BLaER1 treated with 17β-estradiol and CSF1 and Interleukin-3, amounts not matched to agents 10 nM and 100 nM (cell line): ENCODE results near the gene SH3GL2.

ENCODE experiments used
- H3K27ac ChIP-seq, 11 experiments: shearing (Covaris generic); formaldehyde crosslinking; 2 replicates each; pipeline ENCODE4 v1.8.1; 2022
- H3K27me3 ChIP-seq, 11 experiments: shearing (Covaris generic); formaldehyde crosslinking; 2 replicates each; pipeline ENCODE4 v1.8.1; 2022
- H3K36me3 ChIP-seq, 11 experiments: shearing (Covaris generic); formaldehyde crosslinking; 2 replicates each; pipeline ENCODE4 v1.8.1; 2022
- H3K4me1 ChIP-seq, 10 experiments: shearing (Covaris generic); formaldehyde crosslinking; 2 replicates each; pipeline ENCODE4 v1.8.1; 2022
- H3K4me2 ChIP-seq, 11 experiments: shearing (Covaris generic); formaldehyde crosslinking; 2 replicates each; pipeline ENCODE4 v1.8.1; 2022
- H3K4me3 ChIP-seq, 10 experiments: shearing (Covaris generic); formaldehyde crosslinking; 2 replicates each; pipeline ENCODE4 v1.8.1; 2022
- H3K9ac ChIP-seq, 11 experiments: shearing (Covaris generic); formaldehyde crosslinking; 2 replicates each; pipeline ENCODE4 v1.8.1; 2022
- H3K9me3 ChIP-seq, 11 experiments: shearing (Covaris generic); formaldehyde crosslinking; replicated peaks in 1 of 11; 2 replicates each; pipeline ENCODE4 v1.8.1; 2022
- H4K20me1 ChIP-seq, 11 experiments: shearing (Covaris generic); formaldehyde crosslinking; 2 replicates each; pipeline ENCODE4 v1.8.1; 2022
- Cebpa-rat ChIP-seq, 11 experiments: shearing (Covaris generic); IDR thresholded peaks; 2 replicates each; pipeline ENCODE4 v1.8.1; 2022

Gene SH3GL2

DNA sequence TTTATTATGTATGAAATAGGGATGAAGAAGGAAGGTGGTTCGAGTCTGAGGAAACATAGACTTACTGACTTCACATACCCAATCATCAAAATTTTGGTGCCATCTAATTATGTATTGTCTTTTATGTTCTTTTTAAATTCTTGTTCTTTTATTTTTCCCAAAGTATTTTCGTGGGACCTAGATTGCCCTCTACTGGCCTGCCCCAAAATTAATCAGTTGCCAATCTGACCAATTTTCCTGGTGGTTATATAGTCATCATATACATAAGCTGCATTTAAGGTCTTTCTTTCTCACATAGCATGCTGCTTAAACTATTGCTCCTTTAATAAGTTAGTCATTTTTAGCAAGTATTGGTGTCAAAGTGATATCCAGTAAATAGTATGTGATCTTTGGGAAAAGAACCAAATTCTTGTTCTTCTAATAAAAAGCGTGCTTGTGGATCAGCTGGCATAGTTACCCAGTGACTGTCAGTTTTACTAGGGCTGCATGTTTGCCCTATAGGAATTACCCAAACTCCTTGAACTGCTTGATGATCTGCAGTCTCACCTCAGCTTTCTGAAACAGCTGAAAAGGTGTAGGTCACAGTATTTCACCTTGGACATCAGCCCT, 223.5 kb downstream of the SH3GL2 start:
- TF ChIP-seq Cebpa-rat (IDR thresholded peaks at IDR 0.05) = no peak
- Histone ChIP-seq H3K9ac (no peak overlapping the region), H3K27me3 (no peaks in the 10 kb centered on the region), H3K36me3 (no peaks in the 10 kb centered on the region), H3K9me3 (no peaks in the 10 kb centered on the region), H4K20me1 (no peaks in the 10 kb centered on the region), H3K27ac (no peak overlapping the region), H3K4me2 (no peak overlapping the region), H3K4me3 (no peak overlapping the region), H3K4me1 (peaks cover 0 to 27% (median 0%) of the 10 kb centered on the region in 10 experiments; a peak in 5 of 20 replicates)

DNA sequence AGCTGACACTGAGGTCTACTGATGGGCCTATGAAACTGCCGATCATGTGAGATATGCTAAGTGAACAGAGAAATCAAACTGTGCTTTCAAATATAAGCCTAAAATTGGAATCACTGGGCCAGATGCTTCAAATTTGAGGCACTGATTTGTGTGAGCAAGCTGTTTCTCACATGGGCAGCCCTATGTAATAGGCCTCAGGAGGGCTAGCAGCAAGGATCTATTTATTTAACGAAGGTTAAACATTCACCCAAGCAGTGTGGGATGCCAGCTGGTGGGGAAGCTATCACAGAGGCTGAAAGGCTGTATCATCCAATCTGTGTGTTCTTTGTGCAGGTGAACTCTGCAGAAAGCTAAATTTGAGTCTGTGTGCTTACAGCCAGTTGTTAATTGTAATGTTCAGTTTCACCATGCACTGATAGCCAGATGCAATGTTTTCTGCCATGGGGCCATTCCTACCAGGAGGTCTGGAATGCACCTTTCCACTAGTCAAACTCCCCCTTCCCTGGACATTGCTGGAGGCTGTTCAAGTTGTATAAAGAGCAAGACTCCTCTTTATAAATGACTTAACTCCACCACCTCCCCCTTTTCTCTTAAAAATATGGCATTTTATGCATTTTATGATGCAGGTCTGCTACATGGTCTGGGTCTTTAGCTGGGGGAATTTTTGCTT, 228.9 kb downstream of the SH3GL2 start:
- Histone ChIP-seq H3K27me3 (peaks cover 0 to 12% (median 0%) of the 10 kb centered on the region in 11 experiments; a peak in 3 of 22 replicates), H4K20me1 (no peaks in the 10 kb centered on the region), H3K36me3 (no peaks in the 10 kb centered on the region), H3K4me3 (no peak overlapping the region), H3K9ac (no peak overlapping the region), H3K9me3 (no peaks in the 10 kb centered on the region), H3K4me2 (no peak overlapping the region), H3K4me1 (no peaks in the 10 kb centered on the region), H3K27ac (no peak overlapping the region)
- TF ChIP-seq Cebpa-rat (IDR thresholded peaks at IDR 0.05) = no peak

DNA sequence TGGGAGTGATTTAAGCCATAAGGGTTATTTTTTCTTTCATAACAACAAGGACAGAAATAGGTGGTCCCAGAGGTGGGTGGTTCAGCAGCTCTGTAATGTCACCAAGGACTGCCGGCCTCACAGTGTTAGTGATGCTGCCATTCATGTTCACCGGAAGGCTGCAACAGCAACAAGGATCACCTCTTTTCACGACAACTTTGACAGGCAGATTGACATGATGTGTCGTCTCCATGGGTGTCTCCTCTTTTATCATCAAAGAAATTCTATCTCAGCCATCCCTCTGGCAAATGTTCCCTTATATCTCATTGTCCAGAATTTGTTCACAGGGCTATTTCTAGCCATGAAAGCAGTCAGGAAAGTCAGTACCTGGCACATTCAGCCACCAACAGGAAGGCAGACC, 231.5 kb downstream of the SH3GL2 start:
- no peak overlapping the region for H3K4me3 ChIP-seq
- no peak for TF ChIP-seq Cebpa-rat (IDR thresholded peaks at IDR 0.05)
- no peak overlapping the region for H3K27ac ChIP-seq
- H3K27me3 ChIP-seq = peaks cover 0 to 19% (median 0%) of the 10 kb centered on the region in 11 experiments; a peak in 4 of 22 replicates
- no peak overlapping the region for H3K9ac ChIP-seq
- H3K4me2 ChIP-seq = no peak overlapping the region
- H4K20me1 ChIP-seq = no peaks in the 10 kb centered on the region
- no peaks in the 10 kb centered on the region for H3K9me3 ChIP-seq
- no peaks in the 10 kb centered on the region for H3K36me3 ChIP-seq
- peaks cover 0 to 12% (median 0%) of the 10 kb centered on the region in 10 experiments; a peak in 7 of 20 replicates for H3K4me1 ChIP-seq

DNA sequence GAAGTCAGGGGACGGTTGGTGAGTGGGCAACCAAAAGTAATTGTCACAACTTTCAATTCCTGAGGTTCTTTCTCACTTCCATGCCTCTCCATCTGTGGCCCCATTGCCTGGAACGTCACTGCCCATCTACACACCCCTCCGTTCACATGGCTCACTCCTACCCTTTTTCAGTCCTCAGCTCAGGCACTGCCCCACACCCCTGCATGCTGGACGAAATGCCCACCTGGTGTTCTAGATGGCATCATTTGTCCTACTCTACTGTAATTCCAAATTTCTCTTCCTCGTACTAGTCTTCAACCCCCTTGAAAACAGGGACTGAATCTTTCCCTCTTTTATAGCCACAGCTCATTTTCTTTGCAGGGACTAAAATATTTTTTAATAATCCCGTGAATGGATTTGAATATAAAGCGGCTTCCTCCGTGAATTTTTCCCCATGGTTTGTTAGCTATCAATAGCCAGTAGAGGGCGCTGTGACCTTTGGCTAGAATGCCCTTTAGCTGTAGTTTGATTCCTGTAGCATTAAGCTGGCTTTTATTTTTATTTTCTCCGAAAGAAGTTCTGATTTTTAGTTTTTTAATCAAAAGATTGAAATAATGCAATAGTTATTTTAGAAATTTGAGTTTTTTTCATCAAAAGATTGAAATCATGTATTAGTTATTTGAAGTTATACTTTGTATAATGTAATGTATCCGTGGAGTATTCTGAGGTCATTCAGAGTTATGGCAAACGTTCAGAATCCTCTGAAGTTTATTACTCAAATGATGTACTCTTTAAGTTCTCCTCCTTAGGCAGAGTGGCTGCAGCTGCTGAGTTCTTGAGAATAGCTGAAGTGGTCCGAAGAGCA, 232.1 kb downstream of the SH3GL2 start:
- Histone ChIP-seq H3K27ac (no peak overlapping the region), H3K9me3 (no peaks in the 10 kb centered on the region), H3K27me3 (peaks cover 0 to 25% (median 0%) of the 10 kb centered on the region in 11 experiments; a peak in 4 of 22 replicates), H3K9ac (no peak overlapping the region), H4K20me1 (no peaks in the 10 kb centered on the region), H3K4me3 (no peak overlapping the region), H3K36me3 (no peaks in the 10 kb centered on the region), H3K4me2 (no peak overlapping the region), H3K4me1 (peaks cover 0 to 12% (median 0%) of the 10 kb centered on the region in 10 experiments; a peak in 7 of 20 replicates)
- no peak for TF ChIP-seq Cebpa-rat (IDR thresholded peaks at IDR 0.05)

DNA sequence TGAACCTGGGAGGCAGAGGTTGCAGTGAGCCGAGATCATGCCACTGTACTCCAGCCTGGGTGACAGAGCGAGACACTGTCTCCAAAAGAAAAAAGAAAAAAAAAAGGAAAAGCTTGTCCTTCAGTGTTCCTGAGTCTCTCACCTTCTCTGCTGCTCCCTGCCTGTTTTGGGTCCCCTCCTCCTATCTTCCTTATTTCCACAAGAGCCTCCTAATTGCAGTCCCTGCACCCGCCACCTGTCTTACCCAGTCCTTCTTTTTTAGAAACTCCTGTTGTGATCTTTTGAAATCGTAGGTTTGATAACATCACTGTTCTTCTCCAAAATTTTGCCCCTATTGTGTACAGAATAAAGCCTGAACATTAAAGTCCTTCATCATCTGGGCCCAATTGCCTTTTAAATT, 234.9 kb downstream of the SH3GL2 start:
- no peak for TF ChIP-seq Cebpa-rat (IDR thresholded peaks at IDR 0.05)
- H3K36me3 ChIP-seq = no peaks in the 10 kb centered on the region

DNA sequence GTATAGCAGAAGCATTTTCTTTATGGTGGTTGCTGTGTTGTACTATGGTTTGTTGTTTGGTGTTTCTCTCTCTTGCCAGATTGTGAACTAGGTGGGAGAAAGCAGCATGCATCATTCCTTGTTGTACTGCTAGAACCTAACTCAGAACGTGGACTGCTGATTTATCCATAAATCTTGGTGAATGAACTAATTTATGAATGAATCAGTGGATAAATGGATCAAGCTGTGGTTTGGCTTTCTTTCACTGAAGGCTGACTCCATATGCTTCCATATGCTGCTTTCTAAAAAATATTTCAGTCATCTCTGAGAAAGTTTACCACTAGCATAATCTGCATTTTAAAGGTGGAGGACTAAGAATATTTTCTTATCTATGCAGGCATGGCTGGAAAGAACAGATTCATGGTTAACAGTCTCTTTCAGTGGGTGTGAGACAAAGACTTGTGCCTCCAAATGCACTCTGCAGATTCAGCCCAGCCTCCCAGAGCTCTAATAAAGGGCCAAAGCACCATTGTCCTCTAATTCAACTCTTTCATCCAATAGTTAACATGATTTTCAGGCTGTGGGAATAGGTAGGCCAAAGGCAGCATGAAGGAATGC, 237.7 kb downstream of the SH3GL2 start:
- TF ChIP-seq Cebpa-rat (IDR thresholded peaks at IDR 0.05) = no peak
- Histone ChIP-seq H3K27ac (no peak overlapping the region), H3K4me1 (peaks cover 0 to 20% (median 2%) of the 10 kb centered on the region in 10 experiments; a peak in 8 of 20 replicates), H3K4me2 (no peak overlapping the region), H3K36me3 (no peaks in the 10 kb centered on the region), H3K9me3 (no peaks in the 10 kb centered on the region), H4K20me1 (peaks cover 0 to 5% (median 0%) of the 10 kb centered on the region in 11 experiments; a peak in 1 of 22 replicates), H3K27me3 (peaks cover 0 to 69% (median 0%) of the 10 kb centered on the region in 11 experiments; a peak in 7 of 22 replicates), H3K9ac (no peak overlapping the region), H3K4me3 (no peak overlapping the region)

More for the DNA sequence above, 234.9 kb downstream of the SH3GL2 start:
- Histone ChIP-seq H3K27ac (no peak overlapping the region), H3K27me3 (peaks cover 0 to 54% (median 0%) of the 10 kb centered on the region in 11 experiments; a peak in 7 of 22 replicates), H3K9me3 (no peaks in the 10 kb centered on the region), H3K4me2 (peak overlapping the region in 3 of 11 experiments; percentile 6 to 69 (median 36); a peak in 5 of 22 replicates), H4K20me1 (peaks cover 0 to 5% (median 0%) of the 10 kb centered on the region in 11 experiments; a peak in 1 of 22 replicates), H3K9ac (no peak overlapping the region), H3K4me3 (no peak overlapping the region), H3K4me1 (peaks cover 0 to 12% (median 0%) of the 10 kb centered on the region in 10 experiments; a peak in 7 of 20 replicates)

DNA sequence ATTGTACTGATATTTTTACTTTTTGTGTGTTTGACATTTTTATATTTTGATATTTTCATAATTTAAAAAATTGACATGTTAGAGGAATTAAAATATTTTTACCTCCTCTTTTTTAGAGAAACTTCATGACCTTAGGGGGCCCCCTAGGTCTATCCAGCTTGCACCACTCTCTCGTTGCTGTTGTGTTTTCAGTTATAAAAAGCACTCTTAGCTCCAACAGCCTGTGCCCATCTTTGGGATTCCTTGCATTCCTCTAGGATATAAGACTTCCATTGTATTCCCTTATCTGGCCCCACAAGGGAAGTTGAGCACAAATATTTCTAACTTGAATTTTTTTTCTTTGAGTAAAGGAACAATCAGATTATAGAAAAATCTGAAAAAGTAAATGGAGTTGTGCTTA, 245.3 kb downstream of the SH3GL2 start:
- TF ChIP-seq Cebpa-rat (IDR thresholded peaks at IDR 0.05) = no peak
- Histone ChIP-seq H3K9me3 (no peaks in the 10 kb centered on the region), H3K36me3 (no peaks in the 10 kb centered on the region), H3K4me3 (no peak overlapping the region), H3K27ac (no peak overlapping the region), H3K9ac (no peak overlapping the region), H3K27me3 (peaks cover 0 to 39% (median 0%) of the 10 kb centered on the region in 11 experiments; a peak in 7 of 22 replicates), H3K4me2 (no peak overlapping the region), H4K20me1 (no peaks in the 10 kb centered on the region), H3K4me1 (peaks cover 0 to 9% (median 0%) of the 10 kb centered on the region in 10 experiments; a peak in 6 of 20 replicates)

DNA sequence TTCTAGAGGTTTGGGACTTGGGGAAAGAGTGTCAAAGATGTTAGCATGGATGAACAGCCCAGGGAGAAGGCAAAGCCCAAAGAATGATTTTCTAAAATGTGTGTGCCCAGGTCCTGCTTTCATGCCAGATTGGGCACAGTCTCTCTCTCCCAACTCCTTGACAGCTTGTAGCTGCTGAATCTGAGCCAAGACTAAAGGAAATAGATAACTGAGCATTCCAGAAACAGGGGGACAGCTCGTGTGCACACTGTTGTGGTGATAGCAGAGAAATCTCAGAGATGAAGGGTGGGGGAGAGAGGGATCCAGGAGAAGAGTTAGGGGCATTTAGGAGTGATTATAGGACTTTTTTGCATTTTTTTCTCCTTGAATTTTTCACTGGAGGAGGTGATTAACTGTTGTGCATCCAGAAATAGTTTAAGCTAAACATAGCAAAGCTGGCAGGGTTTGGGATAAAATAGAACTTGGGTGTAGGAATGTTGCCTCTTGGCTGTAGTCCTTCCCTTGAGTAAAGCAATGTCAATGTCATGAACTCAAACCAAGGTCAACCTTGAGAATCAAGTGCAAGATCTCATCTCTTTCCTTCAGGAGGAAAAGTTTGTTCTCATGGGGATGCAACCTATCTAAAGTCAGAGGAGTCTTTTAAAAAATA, 245.9 kb downstream of the SH3GL2 start:
- TF ChIP-seq Cebpa-rat (IDR thresholded peaks at IDR 0.05) = no peak
- Histone ChIP-seq H3K4me2 (no peak overlapping the region), H3K27me3 (peaks cover 0 to 40% (median 0%) of the 10 kb centered on the region in 11 experiments; a peak in 7 of 22 replicates), H3K9me3 (no peaks in the 10 kb centered on the region), H3K4me3 (no peak overlapping the region), H3K4me1 (peaks cover 0 to 7% (median 0%) of the 10 kb centered on the region in 10 experiments; a peak in 6 of 20 replicates), H3K36me3 (no peaks in the 10 kb centered on the region), H4K20me1 (no peaks in the 10 kb centered on the region), H3K27ac (no peak overlapping the region), H3K9ac (no peak overlapping the region)
